DLD1 (cell line): ENCODE measurements around the gene ETNK2.

Experiments
- in situ Hi-C: cut with HindIII; loops from 2 replicates; pipeline ENCODE4 v1.10.0; 2017; ENCODE audit warnings: low sequenced_read_pairs

ETNK2 gene

GRCh38 chr1:204150702-204151551 lies 917 bp downstream of the ETNK2 start:
- in situ Hi-C loops, result loop anchor here (25.0 kb wide), 1 partner anchor 386 kb away; no protein-coding TSS in a partner anchor

DNA sequence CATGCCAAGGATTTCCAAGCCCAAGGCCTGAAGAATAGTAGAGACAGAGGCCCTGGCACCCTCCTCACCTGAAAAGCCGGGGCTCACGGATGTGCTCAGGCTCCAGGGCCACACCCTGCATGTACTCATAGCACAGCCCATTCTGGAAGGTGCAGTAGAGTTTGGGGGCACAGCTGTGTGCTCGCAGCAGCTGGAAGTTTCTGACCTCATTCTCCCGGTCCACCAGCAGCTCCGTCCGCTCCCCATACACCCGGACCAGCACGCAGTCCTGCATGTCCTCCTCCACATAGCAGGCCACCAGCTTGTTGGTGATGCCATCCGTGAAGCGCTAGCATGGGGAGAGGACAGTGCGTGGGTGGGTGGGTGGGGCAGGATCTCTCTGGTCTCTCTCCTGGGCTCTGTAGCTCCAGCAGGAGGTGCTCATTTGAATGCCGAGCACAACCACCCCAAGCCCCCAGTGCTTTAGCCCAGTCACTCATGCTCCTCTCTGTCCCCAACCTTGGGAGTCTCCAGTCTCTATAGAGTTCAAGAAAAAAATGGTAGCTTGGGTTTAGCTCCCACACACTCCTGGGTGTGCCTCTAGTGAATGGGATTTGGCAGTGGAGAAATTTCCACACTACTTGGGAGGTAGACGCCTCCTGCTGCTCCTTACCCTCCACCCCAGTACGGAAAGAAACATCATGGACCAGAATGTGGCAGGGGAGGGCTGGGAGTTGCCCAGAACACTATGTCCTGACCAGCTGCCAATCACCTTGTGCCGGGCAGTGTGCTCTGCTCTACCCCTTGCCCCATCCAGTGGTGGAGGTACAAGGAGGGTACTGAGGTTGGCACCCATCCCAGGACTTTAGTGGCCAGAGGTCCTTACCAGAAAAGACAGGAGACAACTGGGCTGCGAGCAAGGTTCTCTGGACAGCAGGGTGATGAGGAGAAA lies 1.9 kb downstream of the ETNK2 start:
- in situ Hi-C loops, result loop anchor here (25.0 kb wide), 1 partner anchor 387 kb away; no protein-coding TSS in a partner anchor

GRCh38 chr1:204149107-204149506 lies 2.7 kb downstream of the ETNK2 start:
- in situ Hi-C loops, result no loop called here

- in situ Hi-C loops, result no loop called here
These were observed 4.1 kb downstream of the ETNK2 start for GRCh38 chr1:204147406-204148383.

GRCh38 chr1:204146965-204147364 lies 4.9 kb downstream of the ETNK2 start:
- in situ Hi-C loops, result no loop called here

DNA sequence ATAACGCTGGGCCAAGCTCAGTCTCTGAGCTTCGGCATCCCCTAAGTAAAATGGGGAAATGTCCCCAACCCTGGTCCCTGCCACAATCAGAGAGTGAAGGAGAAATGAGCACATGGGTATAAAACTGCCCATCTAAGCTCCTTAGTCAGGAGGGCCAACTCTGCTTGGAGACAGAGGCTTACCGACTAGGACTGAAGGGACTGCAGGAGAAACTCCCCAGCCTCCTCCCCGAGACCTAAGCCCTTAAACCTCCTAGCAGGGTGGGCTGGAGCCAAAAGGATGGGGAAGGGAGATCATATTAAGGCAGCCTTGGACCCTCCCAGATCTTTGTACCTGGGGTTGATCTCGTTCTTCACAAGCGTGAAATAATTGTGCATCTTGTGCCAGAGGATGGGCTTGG lies 5.5 kb downstream of the ETNK2 start:
- in situ Hi-C loops, result no loop called here

DNA sequence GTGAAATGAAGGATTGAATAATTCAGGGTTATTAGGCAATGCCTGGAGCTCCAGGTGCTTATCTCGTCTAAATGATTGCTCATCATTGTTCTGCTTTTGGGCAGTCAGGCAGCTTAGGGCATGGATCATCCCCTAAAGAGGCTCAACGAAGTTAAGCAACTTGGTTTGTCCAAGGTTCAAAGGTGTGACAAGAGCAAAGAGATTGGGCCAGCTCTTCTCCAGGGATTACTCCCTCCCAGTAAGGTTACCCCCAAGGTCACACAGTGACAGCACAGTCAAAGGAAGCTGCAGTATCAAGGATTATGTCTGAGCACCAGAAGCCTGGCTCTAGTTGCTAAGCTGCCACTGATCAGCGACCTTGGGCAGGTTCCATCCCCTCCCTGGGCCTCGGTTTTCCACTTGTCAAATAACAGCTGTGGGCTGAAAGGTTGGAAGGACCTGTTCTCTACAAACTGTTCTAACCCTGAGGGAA lies 6.8 kb downstream of the ETNK2 start:
- in situ Hi-C loops, result no loop called here

- in situ Hi-C loops, result no loop called here
These were observed 8.4 kb downstream of the ETNK2 start for GRCh38 chr1:204143276-204144041.

GRCh38 chr1:204142032-204142974 lies 9.5 kb downstream of the ETNK2 start:
- in situ Hi-C loops, result no loop called here

- in situ Hi-C loops, result no loop called here
These were observed 10.7 kb downstream of the ETNK2 start for GRCh38 chr1:204141131-204141530.

DNA sequence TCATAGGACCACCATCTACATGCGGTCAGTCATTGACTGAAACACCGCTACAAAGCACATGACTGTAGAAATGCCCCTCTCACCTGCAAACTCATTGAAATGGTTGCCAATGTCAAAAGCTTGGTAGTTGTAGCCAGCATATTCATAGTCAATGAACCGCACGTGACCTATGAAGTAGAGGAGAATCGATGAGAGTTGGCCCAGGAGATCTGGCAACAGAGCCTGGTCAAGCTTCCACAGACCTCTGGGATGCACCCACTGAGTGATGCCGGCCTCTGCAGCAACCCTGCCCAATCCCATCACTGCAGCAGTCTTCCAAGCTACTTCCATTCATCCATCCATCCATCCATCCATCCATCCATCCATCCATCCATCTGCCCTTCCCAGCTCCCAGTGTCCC lies 11.9 kb downstream of the ETNK2 start:
- in situ Hi-C loops, result no loop called here

- in situ Hi-C loops, result no loop called here
These were observed 12.8 kb downstream of the ETNK2 start for GRCh38 chr1:204139088-204139487.

- in situ Hi-C loops, result no loop called here
These were observed 15.0 kb downstream of the ETNK2 start for GRCh38 chr1:204136814-204137213.

- in situ Hi-C loops, result no loop called here
These were observed 17.7 kb downstream of the ETNK2 start for GRCh38 chr1:204134103-204134502.

GRCh38 chr1:204132718-204133117 lies 19.1 kb downstream of the ETNK2 start:
- in situ Hi-C loops, result no loop called here

DNA sequence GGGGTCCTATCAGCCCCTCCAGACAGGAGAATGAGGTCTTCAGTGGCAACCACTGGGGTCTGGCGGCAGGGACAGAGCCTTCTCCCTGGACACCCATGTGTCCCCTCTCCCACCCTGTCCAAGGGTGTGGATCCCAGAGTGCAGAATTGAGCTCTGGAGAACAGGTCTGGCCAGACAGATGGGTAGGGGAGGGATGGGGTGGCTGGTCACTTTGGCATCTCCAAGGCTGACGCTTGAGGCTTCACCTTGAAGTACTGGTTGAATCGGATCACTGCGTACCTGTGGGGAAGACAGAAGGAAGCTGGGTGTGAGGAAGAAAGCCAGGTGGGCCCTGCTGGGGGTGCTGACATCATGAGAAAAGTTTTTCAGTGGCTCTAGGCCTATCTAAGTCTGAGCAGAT lies 19.9 kb downstream of the ETNK2 start:
- in situ Hi-C loops, result no loop called here

- in situ Hi-C loops, result no loop called here
These were observed 20.6 kb downstream of the ETNK2 start for GRCh38 chr1:204130981-204131892.
